ENCODE results near the gene KCNQ1. TPM values are rescaled to one million over a fixed set of nuclear protein-coding genes. Genes with fewer than 3 reads are reported as not detected.

The KCNQ1 gene
- total RNA-seq, 1 donor from 2014 or later = 1.6 TPM

- DNase-seq (ENCODE audit: low read depth) (no peak), FAIRE-seq (no peak)
- TF ChIP-seq, protein P1, sequence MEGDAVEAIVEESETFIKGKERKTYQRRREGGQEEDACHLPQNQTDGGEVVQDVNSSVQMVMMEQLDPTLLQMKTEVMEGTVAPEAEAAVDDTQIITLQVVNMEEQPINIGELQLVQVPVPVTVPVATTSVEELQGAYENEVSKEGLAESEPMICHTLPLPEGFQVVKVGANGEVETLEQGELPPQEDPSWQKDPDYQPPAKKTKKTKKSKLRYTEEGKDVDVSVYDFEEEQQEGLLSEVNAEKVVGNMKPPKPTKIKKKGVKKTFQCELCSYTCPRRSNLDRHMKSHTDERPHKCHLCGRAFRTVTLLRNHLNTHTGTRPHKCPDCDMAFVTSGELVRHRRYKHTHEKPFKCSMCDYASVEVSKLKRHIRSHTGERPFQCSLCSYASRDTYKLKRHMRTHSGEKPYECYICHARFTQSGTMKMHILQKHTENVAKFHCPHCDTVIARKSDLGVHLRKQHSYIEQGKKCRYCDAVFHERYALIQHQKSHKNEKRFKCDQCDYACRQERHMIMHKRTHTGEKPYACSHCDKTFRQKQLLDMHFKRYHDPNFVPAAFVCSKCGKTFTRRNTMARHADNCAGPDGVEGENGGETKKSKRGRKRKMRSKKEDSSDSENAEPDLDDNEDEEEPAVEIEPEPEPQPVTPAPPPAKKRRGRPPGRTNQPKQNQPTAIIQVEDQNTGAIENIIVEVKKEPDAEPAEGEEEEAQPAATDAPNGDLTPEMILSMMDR (IDR thresholded peaks at IDR 0.05; ENCODE audit: insufficient read depth, low read length, severe bottlenecking) = no peak
- H3K27me3 ChIP-seq (ENCODE audit: control insufficient read depth, insufficient read depth, low read length) = peaks cover 3% of the 10 kb centered on the region
- H3K4me3 ChIP-seq (ENCODE audit: low read depth, low read length) = no peak overlapping the region
- H3K36me3 ChIP-seq (ENCODE audit: control insufficient read depth, insufficient read depth, low read length) = no peaks in the 10 kb centered on the region
These were observed 4.1 kb downstream of the KCNQ1 start for GRCh38 chr11:2448661-2449547.

GRCh38 chr11:2449548-2450320 lies 4.9 kb downstream of the KCNQ1 start:
- no peak overlapping the region for H3K4me3 ChIP-seq (ENCODE audit: low read depth, low read length)
- DNase-seq (ENCODE audit: low read depth) (no peak), FAIRE-seq (peak; percentile 23)
- TF ChIP-seq, protein P1 (IDR thresholded peaks at IDR 0.05; ENCODE audit: insufficient read depth, low read length, severe bottlenecking) = no peak
- no peaks in the 10 kb centered on the region for H3K27me3 ChIP-seq (ENCODE audit: control insufficient read depth, insufficient read depth, low read length)
- H3K36me3 ChIP-seq (ENCODE audit: control insufficient read depth, insufficient read depth, low read length) = no peaks in the 10 kb centered on the region

DNA sequence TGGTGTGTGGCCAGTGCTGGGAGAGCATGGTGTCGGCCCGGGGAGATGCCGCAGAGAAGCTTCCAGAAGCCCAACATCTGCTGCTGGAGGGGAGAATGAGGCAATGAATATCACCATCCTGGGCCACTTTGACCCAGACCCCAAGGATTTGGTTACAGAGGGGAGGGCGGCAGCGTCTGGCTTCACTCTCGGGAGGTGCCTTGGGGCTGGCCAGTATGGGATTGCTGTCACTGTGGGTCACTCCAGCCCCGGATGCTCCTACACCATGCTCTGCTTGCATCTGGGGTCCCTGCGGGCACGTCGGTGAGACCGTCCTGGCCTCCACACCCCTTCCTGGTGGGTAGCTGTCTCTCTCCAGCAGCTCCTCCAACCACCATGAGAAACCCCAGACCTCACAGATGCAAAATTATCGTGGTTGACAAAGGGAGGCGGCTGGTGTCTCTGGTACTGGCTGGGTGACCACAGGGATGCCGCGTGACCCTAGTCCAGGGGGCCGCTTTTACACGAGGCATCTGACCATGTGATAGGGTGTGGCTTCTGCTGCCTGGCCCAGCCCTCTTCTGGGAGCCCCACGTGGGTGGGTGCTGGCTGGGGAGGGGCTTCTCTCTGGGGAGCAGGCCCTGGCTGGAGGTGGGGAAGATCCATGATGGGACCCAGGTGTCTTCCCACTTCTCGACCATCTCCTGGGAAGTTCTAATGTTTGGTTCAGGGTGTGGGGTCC lies 5.7 kb downstream of the KCNQ1 start:
- no peaks in the 10 kb centered on the region for H3K27me3 ChIP-seq (ENCODE audit: control insufficient read depth, insufficient read depth, low read length)
- TF ChIP-seq, protein P1 (IDR thresholded peaks at IDR 0.05; ENCODE audit: insufficient read depth, low read length, severe bottlenecking) = no peak
- no peak overlapping the region for H3K4me3 ChIP-seq (ENCODE audit: low read depth, low read length)
- FAIRE-seq (no peak), DNase-seq (ENCODE audit: low read depth) (no peak)
- no peaks in the 10 kb centered on the region for H3K36me3 ChIP-seq (ENCODE audit: control insufficient read depth, insufficient read depth, low read length)

DNA sequence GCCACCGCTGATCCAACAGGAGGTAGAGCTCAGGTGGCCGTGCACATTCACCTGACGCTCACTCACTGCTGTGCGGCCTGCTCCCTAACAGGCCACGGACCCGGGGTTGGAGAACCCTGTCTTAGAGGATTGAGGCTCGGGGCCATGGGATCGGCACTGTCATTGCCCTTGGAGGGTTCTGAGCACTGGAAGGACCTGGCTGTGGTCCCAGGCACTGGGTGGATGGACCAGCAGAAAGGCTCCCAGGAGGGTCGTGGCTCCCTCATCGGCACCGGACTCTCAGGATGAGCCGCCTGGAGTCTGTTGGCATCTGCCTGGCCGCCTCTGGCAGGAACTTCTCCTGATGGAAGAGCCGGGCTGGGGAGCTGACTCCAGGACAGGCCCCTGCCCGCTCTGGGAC lies 6.5 kb downstream of the KCNQ1 start:
- no peak overlapping the region for H3K4me3 ChIP-seq (ENCODE audit: low read depth, low read length)
- no peaks in the 10 kb centered on the region for H3K36me3 ChIP-seq (ENCODE audit: control insufficient read depth, insufficient read depth, low read length)
- DNase-seq (ENCODE audit: low read depth) (no peak), FAIRE-seq (no peak)
- H3K27me3 ChIP-seq (ENCODE audit: control insufficient read depth, insufficient read depth, low read length) = no peaks in the 10 kb centered on the region
- TF ChIP-seq, protein P1 (IDR thresholded peaks at IDR 0.05; ENCODE audit: insufficient read depth, low read length, severe bottlenecking) = no peak

DNA sequence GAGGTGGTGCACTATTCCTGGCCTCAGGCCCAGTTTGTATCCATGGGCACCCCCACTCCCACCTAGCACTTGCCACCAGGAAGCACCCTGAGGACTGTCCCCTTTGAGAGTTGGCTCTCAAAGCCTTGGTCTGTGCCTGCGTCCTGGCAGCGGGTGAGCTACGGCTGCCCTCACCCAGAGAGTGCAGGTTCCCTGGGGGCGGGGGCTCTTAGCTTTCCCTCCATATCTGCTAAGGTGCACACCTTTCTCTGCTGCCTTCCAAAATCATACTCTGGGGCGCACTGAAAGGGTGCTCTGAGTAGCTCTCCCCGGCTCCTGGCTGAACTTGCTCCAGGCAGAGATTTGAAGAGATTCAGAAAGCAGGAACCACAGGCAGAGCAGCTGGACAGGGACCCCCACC lies 7.1 kb downstream of the KCNQ1 start:
- H3K4me3 ChIP-seq (ENCODE audit: low read depth, low read length) = no peak overlapping the region
- H3K36me3 ChIP-seq (ENCODE audit: control insufficient read depth, insufficient read depth, low read length) = no peaks in the 10 kb centered on the region
- no peak for FAIRE-seq
- no peaks in the 10 kb centered on the region for H3K27me3 ChIP-seq (ENCODE audit: control insufficient read depth, insufficient read depth, low read length)
- TF ChIP-seq, protein P1 (IDR thresholded peaks at IDR 0.05; ENCODE audit: insufficient read depth, low read length, severe bottlenecking) = no peak
- DNase-seq (ENCODE audit: low read depth) = no peak

All from bronchial epithelial cell (primary cell).